HepG2 (cell line): ENCODE data around the gene APOBEC3B.

Experiments used
- EP300 ChIP-seq, 3 experiments: sonication (generic) in 1 of 3; formaldehyde crosslinking in 1 of 3; IDR thresholded peaks; 2 replicates each; pipeline versions ENCODE4 v1.5.1 to v1.6.1; 2011 to 2020; ENCODE audit warnings: low read depth in 2 of 3, low read length in 2 of 3, borderline replicate concordance in 1 of 3, improper control_type of control experiment in 1 of 3, mild to moderate bottlenecking in 1 of 3, missing genetic modification reagents in 1 of 3, moderate library complexity in 1 of 3
- HDAC6 ChIP-seq: fragments of 200-600 bp; sonication (generic); IDR thresholded peaks from 2 replicates; pipeline ENCODE4 v1.7.0; 2017; ENCODE audit warnings: mild to moderate bottlenecking, antibody characterized with exemption, low read length, low read depth
- IRF2 ChIP-seq: IDR thresholded peaks from 2 replicates; pipeline ENCODE4 v1.6.1; 2018; ENCODE audit warnings: missing genetic modification reagents, missing compliant biosample characterization
- MED1 ChIP-seq: sonication (generic); formaldehyde crosslinking; IDR thresholded peaks from 2 replicates; pipeline ENCODE4 v1.4.0; 2020; ENCODE audit warnings: missing genetic modification reagents
- NFYB ChIP-seq: sonication (generic); formaldehyde crosslinking; IDR thresholded peaks from 2 replicates; pipeline ENCODE4 v1.4.0; 2020; ENCODE audit warnings: missing genetic modification reagents
- NR2F2 ChIP-seq: IDR thresholded peaks from 2 replicates; pipeline ENCODE4 v1.6.1; 2012; ENCODE audit warnings: low read depth, inconsistent platforms, borderline replicate concordance
- POLR2A ChIP-seq, 2 experiments: IDR thresholded peaks; 2 replicates each; pipeline ENCODE4 v1.6.1; 2011; ENCODE audit warnings: low read depth in 2 of 2, low read length in 2 of 2, mild to moderate bottlenecking in 1 of 2, moderate library complexity in 1 of 2; ENCODE audit not compliant: insufficient read depth in 1 of 2
- U2AF1 ChIP-seq: fragments of 200-400 bp; formaldehyde crosslinking; optimal IDR thresholded peaks from 2 replicates; pipeline ENCODE3; 2017; ENCODE audit warnings: mild to moderate bottlenecking, low read depth, low read length
- ZNF10 ChIP-seq: sonication (generic); formaldehyde crosslinking; IDR thresholded peaks from 2 replicates; pipeline ENCODE4 v1.4.0; 2020; ENCODE audit warnings: mild to moderate bottlenecking, low read depth, missing genetic modification reagents, borderline replicate concordance

- TF ChIP-seq POLR2A (IDR thresholded peaks at IDR 0.05; ENCODE audit: insufficient read depth in 1 of 2, low read depth in 2 of 2, low read length in 2 of 2) (no peak), IRF2 (CRISPR knock-in tag) (no peak), NR2F2 (no peak), HDAC6 (no peak), EP300 (IDR thresholded peaks at IDR 0.05; ENCODE audit: low read depth in 2 of 2, low read length in 2 of 2) (no peak), EP300 (CRISPR knock-in tag; IDR thresholded peaks at IDR 0.05; ENCODE audit: borderline replicate concordance) (no peak), MED1 (no peak), NFYB (CRISPR knock-in tag) (no peak), ZNF10 (CRISPR knock-in tag) (no peak), U2AF1 (no peak)
Measured at GRCh38 chr22:38987171-38987895, 5.2 kb downstream of the APOBEC3B start.
